B cell (primary cell): ENCODE results near the gene APBA2. TPM values are rescaled to one million over a fixed set of nuclear protein-coding genes. Genes with fewer than 3 reads are reported as not detected.

Experiments used
- ATAC-seq: fragments of 200-7000 bp; cut with Tn5 transposase; one replicate; pipeline ENCODE4 v1.10.0; 2021; ENCODE audit warnings: low read depth, mild to moderate bottlenecking, moderate number of reproducible peaks, moderate library complexity
- CTCF ChIA-PET: fragments of 350-600 bp; sonication (Branson Sonifier 250); formaldehyde crosslinking; loops from one replicate; lab custom pipeline; 2021; ENCODE audit warnings: antibody characterized with exemption, inconsistent platforms; lab: Charles Lee
- POLR2A ChIA-PET: fragments of 350-600 bp; sonication (Branson Sonifier 250); formaldehyde crosslinking; loops from one replicate; lab custom pipeline; 2021; ENCODE audit warnings: antibody characterized with exemption; lab: Charles Lee
- DNase-seq: peaks from one replicate; pipeline ENCODE4 v3.0.0; 2013
- H2AFZ ChIP-seq: 2 replicates; pipeline ENCODE4 v1.6.1; 2012; ENCODE audit warnings: mild to moderate bottlenecking, low read depth, low read length; ENCODE audit not compliant: insufficient read depth, poor library complexity, severe bottlenecking
- H3K27ac ChIP-seq, 2 donors: 1 replicate in 1 of 2; 2 replicates in 1 of 2; pipeline ENCODE4 v1.5.1; 2012 to 2013; ENCODE audit warnings: low read length in 2 of 2, mild to moderate bottlenecking in 2 of 2, moderate library complexity in 1 of 2
- H3K27me3 ChIP-seq, 4 experiments: fragments of 200-600 bp in 1 of 4; sonication (generic) in 1 of 4; replicated peaks in 1 of 4; 1 replicate in 2 of 4; 2 replicates in 2 of 4; pipeline versions ENCODE4 v1.6.1 to v1.7.0; 2013 to 2016; ENCODE audit warnings: low read length in 3 of 4, mild to moderate bottlenecking in 2 of 4, mixed read lengths in 1 of 4, moderate library complexity in 1 of 4; ENCODE audit not compliant: insufficient read depth in 4 of 4, control insufficient read depth in 3 of 4; ENCODE audit errors: control extremely low read depth in 1 of 4
- H3K36me3 ChIP-seq, 2 experiments: replicated peaks in 1 of 2; 1 replicate in 1 of 2; 2 replicates in 1 of 2; pipeline versions ENCODE4 v1.6.1 to v1.7.1; 2013; ENCODE audit warnings: low read length in 1 of 2; ENCODE audit not compliant: insufficient read depth in 2 of 2, control insufficient read depth in 1 of 2; ENCODE audit errors: control extremely low read depth in 1 of 2, extremely low read depth in 1 of 2
- H3K4me1 ChIP-seq, 2 donors: fragments of 200-600 bp in 1 of 2; sonication (generic) in 1 of 2; 1 replicate in 1 of 2; 2 replicates in 1 of 2; pipeline versions ENCODE4 v1.5.1 to v1.6.1; 2013 to 2017; ENCODE audit warnings: low read length in 2 of 2; ENCODE audit not compliant: control insufficient read depth in 2 of 2, insufficient read depth in 2 of 2
- H3K4me2 ChIP-seq: replicated peaks from 2 replicates; pipeline ENCODE3; 2012; ENCODE audit warnings: mild to moderate bottlenecking, low read depth, low read length; ENCODE audit not compliant: poor library complexity, severe bottlenecking
- H3K4me3 ChIP-seq, 5 experiments: fragments of 200-600 bp in 1 of 5; sonication (generic) in 1 of 5; 1 replicate in 3 of 5; 2 replicates in 2 of 5; pipeline versions ENCODE4 v1.5.1 to v1.7.0; 2011 to 2016; ENCODE audit warnings: low read length in 4 of 5, mild to moderate bottlenecking in 4 of 5, low read depth in 2 of 5, control low read depth in 1 of 5, moderate library complexity in 1 of 5; ENCODE audit not compliant: insufficient read depth in 1 of 5; ENCODE audit errors: control extremely low read depth in 1 of 5, extremely low read depth in 1 of 5
- H3K79me2 ChIP-seq: fragments of 200-600 bp; sonication (generic); one replicate; pipeline ENCODE4 v1.6.0; 2016; ENCODE audit warnings: low read length; ENCODE audit not compliant: control insufficient read depth, insufficient read depth
- H3K9ac ChIP-seq: fragments of 200-600 bp; sonication (generic); 2 replicates; pipeline ENCODE4 v1.6.1; 2017; ENCODE audit warnings: mild to moderate bottlenecking, low read length, moderate library complexity
- H3K9me3 ChIP-seq, 3 donors: one replicate each; pipeline versions ENCODE4 v1.6.1 to v1.7.1; 2013; ENCODE audit warnings: low read length in 2 of 3; ENCODE audit not compliant: control insufficient read depth in 2 of 3, insufficient read depth in 1 of 3; ENCODE audit errors: control extremely low read depth in 1 of 3
- H4K20me1 ChIP-seq: 2 replicates; pipeline ENCODE4 v1.6.0; 2012; ENCODE audit warnings: mild to moderate bottlenecking, low read length; ENCODE audit not compliant: insufficient read depth, control insufficient read depth, poor library complexity, severe bottlenecking
- H3K27ac Mint-ChIP-seq: one replicate; pipeline ENCODE4 v1.8.0; 2021; ENCODE audit warnings: mixed read lengths
- H3K27me3 Mint-ChIP-seq: one replicate; pipeline ENCODE4 v1.8.0; 2021; ENCODE audit warnings: mixed read lengths
- H3K4me1 Mint-ChIP-seq: one replicate; pipeline ENCODE4 v1.8.0; 2021; ENCODE audit warnings: mixed read lengths
- H3K4me3 Mint-ChIP-seq: one replicate; pipeline ENCODE4 v1.8.0; 2021; ENCODE audit warnings: mixed read lengths
- H3K9me3 Mint-ChIP-seq: one replicate; pipeline ENCODE4 v1.8.0; 2022; ENCODE audit warnings: mixed read lengths; ENCODE audit not compliant: insufficient read depth
- EZH2 ChIP-seq: IDR thresholded peaks from 2 replicates; pipeline ENCODE4 v1.6.1; 2012; ENCODE audit warnings: borderline replicate concordance, low read depth, mild to moderate bottlenecking, moderate library complexity, low read length; ENCODE audit not compliant: insufficient read depth, poor library complexity, severe bottlenecking
- WGBS: methylation state at CpG from one replicate; pipeline ENCODE4 v1.1.5; 2013; ENCODE audit warnings: missing lambda C conversion rate; ENCODE audit not compliant: insufficient coverage; 5-methylcytosine and 5-hydroxymethylcytosine counted together
- intact Hi-C: fragments of 100-400 bp; cut with micrococcal nuclease; formaldehyde crosslinking; loops from one replicate; pipeline ENCODE4 v1.10.0; 2022
- polyA plus RNA-seq: library from polyadenylated mRNA; depleted of rRNA; stranded (reverse); fragments of >200 nt; gene quantifications from 2 replicates; pipeline ENCODE4 v1.2.3, GENCODE V29; 2012
- total RNA-seq, 2 donors: library from RNA; stranded (reverse); fragments of 120-200 nt in 1 of 2; gene quantifications; 1 replicate in 1 of 2; 2 replicates in 1 of 2; pipeline versions ENCODE4 v1.2.3 to v1.2.4, GENCODE V29; 2013 to 2022
- TF ChIP-seq, protein P1 (sequence below): fragments of 200-600 bp; IDR thresholded peaks from one replicate; pipeline ENCODE4 v1.8.0; 2022; ENCODE audit warnings: antibody characterized with exemption, mild to moderate bottlenecking

Gene APBA2
- total and polyA plus RNA-seq, 2 donors (not counting 1 experiment from before 2014, with no cell fraction given), result 0.19 TPM; not detected in 1

DNA sequence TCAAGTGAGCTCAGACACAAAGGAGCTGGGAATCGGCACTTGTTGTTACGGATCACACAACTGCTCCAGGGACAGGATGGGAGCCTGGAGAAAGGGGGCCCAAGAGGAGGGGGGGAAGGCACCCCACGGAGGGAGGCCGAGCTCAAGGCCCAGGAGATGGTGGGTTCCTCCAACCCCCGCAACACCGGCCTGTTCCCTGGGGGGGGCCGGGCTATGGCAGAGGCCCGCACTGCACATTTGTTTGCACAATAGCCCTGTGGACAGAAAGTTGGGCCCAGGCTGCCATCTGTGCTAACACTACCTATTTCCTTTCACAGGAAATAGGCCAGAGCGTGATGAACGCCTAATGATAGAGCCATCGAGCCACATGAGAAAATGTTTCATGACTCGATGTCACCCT lies 236.7 kb downstream of the APBA2 start:
- Histone ChIP-seq H4K20me1 (no peaks in the 10 kb centered on the region), H3K4me1 (no peaks in the 10 kb centered on the region), H3K27me3 (no peaks in the 10 kb centered on the region), H3K9me3 (peaks cover 0 to 3% (median 0%) of the 10 kb centered on the region in 3 donors), H3K4me3 (no peak overlapping the region), H3K36me3 (no peaks in the 10 kb centered on the region), H3K9ac (no peak overlapping the region), H3K4me2 (no peak overlapping the region), H3K27ac (no peak overlapping the region), H3K79me2 (no peaks in the 10 kb centered on the region), H2AFZ (no peak overlapping the region)
- DNase-seq (no peak), ATAC-seq (no peak)
- POLR2A ChIA-PET, result no interaction called here
- no peak overlapping the region for H3K4me3 Mint-ChIP-seq
- no peaks in the 10 kb centered on the region for H3K9me3 Mint-ChIP-seq
- H3K27ac Mint-ChIP-seq, result no peak overlapping the region
- no peaks in the 10 kb centered on the region for H3K27me3 Mint-ChIP-seq
- TF ChIP-seq, protein P1, sequence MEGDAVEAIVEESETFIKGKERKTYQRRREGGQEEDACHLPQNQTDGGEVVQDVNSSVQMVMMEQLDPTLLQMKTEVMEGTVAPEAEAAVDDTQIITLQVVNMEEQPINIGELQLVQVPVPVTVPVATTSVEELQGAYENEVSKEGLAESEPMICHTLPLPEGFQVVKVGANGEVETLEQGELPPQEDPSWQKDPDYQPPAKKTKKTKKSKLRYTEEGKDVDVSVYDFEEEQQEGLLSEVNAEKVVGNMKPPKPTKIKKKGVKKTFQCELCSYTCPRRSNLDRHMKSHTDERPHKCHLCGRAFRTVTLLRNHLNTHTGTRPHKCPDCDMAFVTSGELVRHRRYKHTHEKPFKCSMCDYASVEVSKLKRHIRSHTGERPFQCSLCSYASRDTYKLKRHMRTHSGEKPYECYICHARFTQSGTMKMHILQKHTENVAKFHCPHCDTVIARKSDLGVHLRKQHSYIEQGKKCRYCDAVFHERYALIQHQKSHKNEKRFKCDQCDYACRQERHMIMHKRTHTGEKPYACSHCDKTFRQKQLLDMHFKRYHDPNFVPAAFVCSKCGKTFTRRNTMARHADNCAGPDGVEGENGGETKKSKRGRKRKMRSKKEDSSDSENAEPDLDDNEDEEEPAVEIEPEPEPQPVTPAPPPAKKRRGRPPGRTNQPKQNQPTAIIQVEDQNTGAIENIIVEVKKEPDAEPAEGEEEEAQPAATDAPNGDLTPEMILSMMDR, result no peak
- no peak for TF ChIP-seq EZH2
- CTCF ChIA-PET, result no interaction called here
- intact Hi-C loops, result no loop called here
- H3K4me1 Mint-ChIP-seq, result no peaks in the 10 kb centered on the region
- WGBS, result 90% methylated on average over 6 of the region's 12 CpGs

DNA sequence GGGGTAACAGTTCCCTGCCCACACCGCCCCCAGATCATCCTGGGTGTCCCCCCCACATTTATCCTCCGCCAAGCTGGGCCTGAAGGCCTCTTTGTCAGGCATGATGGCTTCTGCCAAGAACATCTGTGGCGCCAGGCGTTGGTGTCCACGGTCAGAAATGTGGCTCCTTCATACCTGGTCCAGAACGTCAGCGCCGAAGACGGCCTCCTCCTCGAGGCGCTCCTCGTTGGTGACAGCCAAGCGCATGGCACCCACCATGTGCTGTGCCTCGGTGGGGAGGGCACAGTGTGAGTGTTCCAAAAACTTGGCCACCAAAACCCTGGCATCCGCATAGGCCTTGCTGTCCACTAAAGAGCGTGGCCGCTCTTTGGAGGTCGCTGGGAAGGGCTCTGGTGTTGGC lies 237.4 kb downstream of the APBA2 start:
- no peak overlapping the region for H3K27ac Mint-ChIP-seq
- CTCF ChIA-PET, result no interaction called here
- no peaks in the 10 kb centered on the region for H3K36me3 ChIP-seq
- ATAC-seq (no peak), DNase-seq (no peak)
- no peak overlapping the region for H3K4me2 ChIP-seq
- no peaks in the 10 kb centered on the region for H3K79me2 ChIP-seq
- H3K27me3 Mint-ChIP-seq, result no peaks in the 10 kb centered on the region
- no peak overlapping the region for H3K4me3 ChIP-seq
- TF ChIP-seq, protein P1, result no peak
- no peak for TF ChIP-seq EZH2
- WGBS, result 88% methylated on average over 17 of the region's 18 CpGs
- no peaks in the 10 kb centered on the region for H3K4me1 ChIP-seq
- no peak overlapping the region for H3K27ac ChIP-seq
- no peaks in the 10 kb centered on the region for H3K9me3 Mint-ChIP-seq
- no peak overlapping the region for H3K4me3 Mint-ChIP-seq
- POLR2A ChIA-PET, result no interaction called here
- H3K9me3 ChIP-seq, result peaks cover 0 to 3% (median 0%) of the 10 kb centered on the region in 3 donors
- H2AFZ ChIP-seq, result no peak overlapping the region
- no peaks in the 10 kb centered on the region for H4K20me1 ChIP-seq
- H3K9ac ChIP-seq, result no peak overlapping the region
- no peaks in the 10 kb centered on the region for H3K27me3 ChIP-seq
- intact Hi-C loops, result no loop called here
- H3K4me1 Mint-ChIP-seq, result no peaks in the 10 kb centered on the region
